ENCODE measurements around the gene C16orf78. TPM values are rescaled to one million over a fixed set of nuclear protein-coding genes. Genes with fewer than 3 reads are reported as not detected.
A peak's percentile ranks its signal among the peaks of the same experiment; 100 is the strongest.
"Not testable (repeated sequence)": the region's sequence is repeated elsewhere in the genome, so short reads cannot be mapped to it uniquely, and the experiment has no call there.

Gene C16orf78
- total RNA-seq, 1 donor from 2014 or later, result not detected

DNA sequence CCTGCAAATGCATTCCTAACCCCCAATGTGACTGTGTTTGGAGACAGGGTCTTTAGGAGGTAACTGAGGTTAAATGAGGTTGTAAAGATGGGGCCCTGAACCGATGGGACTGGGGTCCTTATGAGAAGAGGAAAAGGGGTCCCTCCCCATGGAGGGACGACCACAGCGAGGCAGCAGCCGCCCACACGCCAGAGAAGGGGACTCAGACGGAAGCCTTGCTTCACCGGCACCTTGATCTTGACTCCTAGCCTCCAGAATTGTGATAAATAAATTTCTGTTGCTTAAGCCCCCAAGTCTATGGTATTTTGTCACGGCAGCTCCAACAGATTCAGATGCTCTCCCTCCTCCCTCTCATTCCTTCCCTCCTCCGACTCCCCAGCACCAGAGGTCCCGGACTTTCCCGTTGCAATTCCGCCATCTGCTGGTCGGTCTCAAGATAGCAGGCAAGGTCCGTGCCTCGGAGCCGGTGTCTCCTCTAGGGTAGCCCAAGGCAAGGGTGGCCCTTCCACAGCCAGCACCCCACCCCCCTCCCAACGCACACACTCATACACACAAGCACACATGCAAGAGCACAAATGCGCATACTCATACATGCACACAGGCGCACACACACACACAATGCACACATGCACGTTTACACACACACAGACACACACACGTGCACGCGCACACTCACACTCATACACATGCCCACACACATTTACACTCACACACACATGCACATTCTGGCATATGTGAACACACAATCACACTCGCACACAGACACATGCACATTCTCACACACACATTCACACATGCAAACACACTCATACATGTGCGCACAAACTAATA, 23.1 kb upstream of the C16orf78 start:
- DNase-seq, result peak; percentile 44

DNA sequence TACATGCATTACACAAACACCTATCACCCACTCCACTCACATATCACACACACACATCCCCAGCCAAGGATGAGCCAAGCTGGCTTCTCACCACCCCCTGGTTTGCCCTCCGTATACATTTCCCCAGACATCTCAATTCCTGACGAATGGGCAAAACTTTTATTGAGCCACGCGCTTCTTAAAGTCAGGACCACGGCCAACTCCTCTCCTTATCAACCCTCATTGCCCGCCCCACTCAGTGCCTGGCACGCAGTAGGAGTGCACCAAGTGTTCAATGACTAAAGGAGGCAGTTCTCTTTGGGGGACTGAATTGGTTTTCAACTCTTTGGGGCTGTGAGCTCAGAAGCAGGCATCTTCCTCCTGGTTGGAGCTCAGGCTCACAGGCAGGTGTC, 22.5 kb upstream of the C16orf78 start:
- DNase-seq, result no peak

GRCh38 chr16:49352892-49353291, 20.7 kb upstream of the C16orf78 start:
- DNase-seq, result no peak

GRCh38 chr16:49353680-49354079, 19.9 kb upstream of the C16orf78 start:
- DNase-seq, result no peak

DNA sequence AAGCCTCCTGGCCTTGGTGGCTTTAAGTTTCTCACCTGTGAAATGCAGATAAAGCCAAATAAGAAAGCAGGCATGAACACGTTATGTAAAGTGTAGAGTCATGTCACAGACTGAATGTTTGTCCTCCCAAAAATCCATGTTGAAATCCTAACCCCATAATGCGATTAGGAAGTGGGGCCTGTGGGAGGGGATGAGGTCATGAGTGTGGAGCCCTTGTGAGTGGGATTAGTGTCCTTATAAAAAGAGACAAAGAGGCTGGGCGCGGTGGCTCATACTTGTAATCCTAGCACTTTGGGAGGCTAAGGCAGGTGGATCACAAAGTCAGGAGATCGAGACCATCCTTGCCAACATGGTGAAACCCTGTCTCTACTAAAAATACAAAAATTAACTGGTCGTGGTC, 19.5 kb upstream of the C16orf78 start:
- DNase-seq, result no peak

- DNase-seq, result no peak
Observed at GRCh38 chr16:49354991-49355390, 18.6 kb upstream of the C16orf78 start.

DNA sequence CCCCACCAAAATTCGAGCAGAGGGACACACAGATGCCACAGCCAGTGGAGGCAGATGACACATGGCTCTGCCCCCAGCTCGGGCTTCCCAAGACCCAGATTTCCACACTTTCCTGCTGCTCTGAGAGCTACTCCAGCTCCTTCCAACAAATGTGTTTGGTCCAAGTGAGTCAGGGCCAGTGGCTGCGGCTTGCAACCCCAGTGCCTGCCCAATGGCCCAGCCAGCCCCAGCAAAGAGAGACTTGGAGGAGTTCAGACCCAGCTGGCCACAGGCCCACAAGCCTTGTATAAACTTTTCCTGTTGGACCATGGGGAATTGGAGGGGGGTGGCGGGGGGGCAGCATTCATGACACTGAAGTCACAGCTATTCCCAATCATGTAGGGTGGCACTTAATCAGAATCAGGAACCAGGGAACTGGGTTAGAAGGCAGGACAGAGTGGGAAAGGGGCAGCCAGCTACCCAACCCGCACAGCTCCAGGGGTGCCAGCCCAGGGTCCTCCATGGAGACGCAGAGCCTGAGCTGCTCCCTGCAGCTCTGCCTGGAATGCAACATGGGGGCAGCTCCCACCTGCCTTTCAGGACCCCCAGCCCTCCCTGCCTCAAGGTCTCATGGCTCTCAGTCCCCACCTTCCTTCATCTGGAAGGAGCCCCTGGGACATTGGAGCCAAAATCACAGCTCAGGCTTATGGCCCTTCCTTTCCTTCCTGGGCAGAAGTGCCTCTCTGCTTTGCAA, 17.5 kb upstream of the C16orf78 start:
- DNase-seq, result no peak

DNA sequence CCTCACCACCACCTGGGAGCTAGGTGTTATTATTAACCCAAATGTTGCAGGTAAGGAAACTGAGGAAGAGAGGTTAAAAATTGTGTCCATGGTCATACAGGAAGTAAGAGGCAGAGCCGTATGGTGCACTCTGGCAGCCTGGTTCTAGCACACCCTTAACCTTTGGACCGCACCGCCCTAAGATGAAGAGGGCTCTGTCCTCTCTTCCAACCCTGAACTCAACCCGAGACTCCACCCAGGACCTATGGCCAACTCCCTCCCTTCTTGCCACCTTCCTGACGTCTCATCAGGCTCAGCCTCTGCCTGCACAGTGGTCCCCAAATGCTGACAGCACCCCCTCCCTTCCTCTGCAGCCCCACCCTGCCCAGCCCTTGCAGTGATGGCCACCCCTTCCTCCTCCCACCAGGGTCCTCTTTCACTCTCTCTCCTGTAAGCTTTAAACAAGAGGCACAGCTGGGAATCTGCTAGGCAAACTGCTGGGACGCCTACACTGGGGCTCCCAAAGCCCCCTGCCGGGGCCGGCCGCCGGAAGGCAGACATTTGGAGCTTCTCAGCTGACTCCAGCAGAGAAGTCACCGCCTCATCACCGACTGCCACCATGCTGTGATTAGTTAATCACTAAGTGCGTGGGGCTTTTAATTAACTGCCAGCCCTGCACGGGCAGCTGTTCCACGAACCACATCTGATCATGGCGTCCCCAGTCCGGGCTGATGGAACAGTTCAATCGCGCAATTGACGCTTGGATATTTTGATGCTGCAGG, 16.7 kb upstream of the C16orf78 start:
- DNase-seq, result no peak

- DNase-seq, result no peak
Observed at GRCh38 chr16:49359591-49359990, 14.0 kb upstream of the C16orf78 start.

DNA sequence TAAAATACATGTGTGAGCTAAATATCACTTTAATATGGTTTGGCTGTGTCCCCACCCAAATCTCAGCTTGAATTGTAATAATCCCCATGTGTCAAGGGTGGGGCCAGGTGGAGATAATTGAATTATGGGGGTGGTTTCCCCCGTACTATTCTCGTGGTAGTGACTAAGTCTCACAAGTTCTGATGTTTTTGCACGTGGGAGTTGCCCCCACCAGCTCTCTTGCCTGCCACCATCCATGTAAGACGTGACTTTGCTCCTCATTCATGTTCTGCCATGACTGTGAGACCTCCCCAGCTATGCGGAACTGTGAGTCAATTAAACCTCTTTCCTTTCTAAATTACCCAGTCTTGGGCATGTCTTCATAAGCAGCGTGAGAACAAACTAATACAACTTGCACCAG, 11.9 kb upstream of the C16orf78 start:
- not testable (repeated sequence) for DNase-seq

- no peak for DNase-seq
Observed at GRCh38 chr16:49362230-49362629, 11.4 kb upstream of the C16orf78 start.

DNA sequence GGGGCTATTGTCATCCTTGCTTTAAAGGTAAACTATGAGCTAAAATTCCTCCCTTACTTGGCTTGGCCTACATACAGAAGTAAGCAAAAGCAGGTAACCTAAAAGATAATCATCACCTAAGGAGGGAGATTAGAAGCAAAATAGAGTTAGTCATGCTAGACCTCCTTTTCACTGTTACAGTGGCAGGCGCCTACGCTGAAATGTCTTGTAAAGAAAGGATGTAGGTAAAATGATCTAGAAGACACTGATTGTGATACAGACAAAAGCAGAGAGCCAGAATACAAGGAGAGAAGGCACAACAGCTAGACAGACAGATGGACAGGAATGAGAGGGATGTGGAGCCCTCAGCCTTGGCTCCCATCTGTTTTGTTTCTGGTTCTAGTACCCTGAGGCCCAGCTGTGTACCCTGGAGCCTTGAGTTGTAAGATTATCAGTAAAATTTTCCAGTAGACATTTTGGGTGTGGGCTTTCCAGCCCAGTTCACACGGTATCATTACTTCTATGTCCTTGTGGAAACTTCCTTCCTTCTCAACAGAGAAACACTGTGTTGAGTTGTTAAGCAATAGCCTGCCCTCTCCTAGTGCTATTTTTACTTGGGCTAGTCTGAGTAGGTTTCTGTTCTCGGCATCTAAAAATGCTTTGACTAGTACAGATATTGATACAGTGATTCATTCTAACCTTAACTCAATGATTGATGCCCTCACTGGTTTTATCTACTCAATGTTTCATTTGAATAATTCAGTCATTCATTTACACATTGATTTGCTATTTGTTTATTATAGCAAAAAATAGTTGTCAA, 7.7 kb upstream of the C16orf78 start:
- no peak for DNase-seq

DNA sequence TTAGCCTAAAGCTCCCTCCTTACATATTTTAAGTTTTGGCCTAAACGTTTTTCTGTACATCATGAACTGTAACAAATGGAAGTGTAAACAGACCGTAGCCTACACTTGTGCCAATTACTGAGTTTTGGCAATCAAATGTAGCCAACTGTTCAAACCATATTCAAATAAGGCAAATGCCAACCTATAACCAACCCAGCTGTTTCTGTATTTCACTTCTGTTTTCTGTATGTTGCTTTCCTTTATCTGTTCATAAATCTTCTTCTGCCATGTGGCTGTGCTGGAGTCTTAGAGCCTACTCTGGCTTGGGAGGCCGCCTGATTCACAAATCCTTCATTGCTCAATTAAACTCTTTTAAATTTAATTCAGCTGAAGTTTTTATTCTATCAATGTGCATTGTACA, 6.9 kb upstream of the C16orf78 start:
- DNase-seq, result no peak

GRCh38 chr16:49369651-49370611, 3.7 kb upstream of the C16orf78 start:
- DNase-seq, result no peak

GRCh38 chr16:49376206-49376605, 2.6 kb downstream of the C16orf78 start:
- DNase-seq, result no peak

DNA sequence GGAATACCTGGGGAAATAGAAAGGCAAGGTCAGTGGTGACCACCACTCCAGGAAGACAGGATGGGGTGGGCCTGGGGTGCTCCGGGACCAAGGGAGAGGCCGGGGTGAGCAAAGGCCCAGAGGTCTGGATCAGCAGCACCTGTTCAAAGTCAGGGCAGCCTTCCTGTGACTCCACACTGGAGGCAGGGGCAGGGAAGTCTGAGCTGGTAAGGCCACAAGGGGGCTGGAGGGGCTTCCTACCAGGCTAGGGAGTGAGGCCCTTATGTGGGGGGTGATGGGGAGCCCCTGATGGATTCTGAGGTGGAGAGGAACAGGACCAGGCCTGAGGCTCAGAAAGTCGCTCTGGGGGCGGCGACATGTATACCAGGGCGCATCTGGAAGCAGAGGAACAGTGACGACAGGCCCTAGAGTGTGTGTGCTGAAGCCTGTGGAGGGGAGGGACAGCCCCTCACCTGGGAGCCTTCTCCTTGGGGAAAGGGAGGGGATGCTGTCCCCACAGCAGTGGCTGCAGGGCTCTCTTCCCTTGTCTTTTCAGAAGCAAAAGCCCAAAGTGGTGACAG, 3.7 kb downstream of the C16orf78 start:
- DNase-seq, result no peak

- DNase-seq, result no peak
Observed at GRCh38 chr16:49378238-49378637, 4.6 kb downstream of the C16orf78 start.

GRCh38 chr16:49378816-49379215, 5.2 kb downstream of the C16orf78 start:
- no peak for DNase-seq

- no peak for DNase-seq
Observed at GRCh38 chr16:49382916-49383315, 9.3 kb downstream of the C16orf78 start.

GRCh38 chr16:49395021-49395420, 21.4 kb downstream of the C16orf78 start:
- no peak for DNase-seq
